GM18909 (cell line): ENCODE measurements around the gene LRRC63.
"Not testable (repeated sequence)": the region's sequence is repeated elsewhere in the genome, so short reads cannot be mapped to it uniquely, and the experiment has no call there.

ENCODE experiments used
- ATAC-seq: cut with Tn5 transposase; IDR thresholded peaks from one replicate; pipeline ENCODE4 v1.9.1; 2021; ENCODE audit warnings: mild to moderate bottlenecking; ENCODE audit not compliant: unreplicated experiment, poor library complexity

LRRC63 gene

GRCh38 chr13:46211483-46212351 is at the start of gene LRRC63:
Gene LRRC63 (plus strand): TSS chr13:46211928. CDS start chr13:46213035, 1,107 bp downstream.
- ATAC-seq, result peak; percentile 95

GRCh38 chr13:46162741-46163140 is 49.0 kb upstream of the LRRC63 start:
- ATAC-seq, result not testable (repeated sequence)

DNA sequence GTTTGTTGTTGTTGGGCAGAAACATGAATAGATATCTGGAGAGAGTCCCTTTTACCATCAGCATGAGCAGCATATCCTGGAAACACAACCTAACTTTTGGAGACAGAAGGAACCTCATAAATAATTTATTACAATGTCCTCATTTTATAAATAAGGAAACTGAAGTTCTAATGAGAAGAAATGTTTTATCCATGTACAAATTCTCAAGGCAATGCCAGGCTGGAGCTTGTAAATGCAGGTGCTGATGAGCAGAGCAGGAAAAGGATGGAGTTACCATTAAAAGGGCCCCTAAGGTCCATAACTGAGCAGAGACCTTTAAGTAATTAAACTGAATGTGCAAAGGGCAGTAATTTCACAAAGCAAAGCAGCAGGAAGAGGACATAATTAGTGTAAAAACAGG is 47.1 kb upstream of the LRRC63 start:
- no peak for ATAC-seq

DNA sequence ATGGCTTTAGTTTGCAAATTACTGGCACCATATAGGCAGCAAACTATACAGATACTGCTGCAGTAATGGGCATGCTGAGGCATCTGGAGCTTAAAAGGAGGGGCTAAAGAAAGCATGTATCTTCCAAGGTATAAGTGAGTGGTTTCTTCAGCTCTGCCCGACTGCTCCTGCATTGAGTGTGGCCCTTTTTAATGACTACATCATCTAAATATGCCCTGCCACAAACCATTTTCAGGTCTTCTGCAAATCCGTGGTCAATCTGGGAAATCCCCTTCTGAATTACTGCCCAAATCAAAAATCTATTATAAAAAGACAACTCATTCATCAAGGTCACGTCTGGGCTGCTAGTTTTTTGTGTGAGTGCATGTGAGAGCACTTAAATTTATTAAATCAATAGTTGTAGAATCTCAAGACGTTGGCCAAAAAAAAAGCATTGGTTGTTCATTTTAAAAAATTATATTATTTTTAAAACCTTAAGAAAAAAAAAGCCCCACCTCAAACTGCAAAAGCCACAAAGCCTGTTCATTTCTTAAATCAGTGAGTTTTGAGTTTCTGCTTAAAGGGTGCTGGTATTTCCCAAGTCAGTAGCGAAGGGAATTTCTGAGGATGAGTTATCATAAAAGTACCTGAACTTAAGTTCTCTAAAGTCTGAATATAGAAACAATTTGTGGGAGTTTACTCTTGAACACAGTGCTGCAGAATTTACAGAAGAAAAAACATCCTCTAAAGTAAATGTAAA is 46.1 kb upstream of the LRRC63 start:
- ATAC-seq, result peak; percentile 61

DNA sequence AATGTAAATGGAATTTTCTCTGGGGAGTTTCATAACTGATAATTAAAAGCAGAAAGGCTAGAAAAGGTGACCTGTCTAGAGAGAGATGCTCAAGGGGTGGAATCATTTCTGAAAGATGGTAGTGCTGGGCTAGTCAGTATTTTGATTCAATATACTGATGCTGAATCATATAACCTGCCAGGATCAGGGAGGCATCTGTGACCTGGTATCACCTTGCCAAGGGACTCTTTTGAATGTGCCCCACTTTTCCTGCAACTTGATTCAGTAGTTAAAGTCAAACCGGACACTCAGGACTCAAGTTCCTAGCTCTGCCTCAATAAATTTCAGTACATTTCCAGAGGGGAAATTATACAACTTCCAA is 45.5 kb upstream of the LRRC63 start:
- no peak for ATAC-seq

GRCh38 chr13:46166947-46167610 is 44.6 kb upstream of the LRRC63 start:
- no peak for ATAC-seq

DNA sequence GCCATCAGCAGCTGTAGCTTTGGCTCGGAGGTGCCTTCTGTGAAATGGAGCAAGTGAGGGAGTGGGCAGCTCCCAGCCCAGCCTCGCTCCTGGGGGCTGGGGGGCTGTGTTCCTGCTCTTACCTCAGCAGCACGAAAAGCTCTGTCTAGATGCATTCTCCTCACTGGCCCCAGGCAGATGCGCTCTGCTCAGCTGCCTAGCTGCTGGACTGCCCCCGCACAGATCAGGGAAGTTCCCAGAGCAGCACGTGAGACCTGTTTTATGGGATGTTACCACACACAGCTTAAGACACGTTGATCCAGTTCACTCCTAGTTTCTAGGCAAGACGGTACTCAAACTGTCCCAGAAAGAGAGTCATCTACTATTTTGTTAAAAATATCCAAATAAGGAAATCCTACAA is 43.4 kb upstream of the LRRC63 start:
- peak; percentile 32 for ATAC-seq

- no peak for ATAC-seq
Measured at GRCh38 chr13:46168783-46169182, 42.9 kb upstream of the LRRC63 start.

GRCh38 chr13:46169758-46170157 is 42.0 kb upstream of the LRRC63 start:
- ATAC-seq, result no peak

- no peak for ATAC-seq
Measured at GRCh38 chr13:46170268-46170667, 41.5 kb upstream of the LRRC63 start.

DNA sequence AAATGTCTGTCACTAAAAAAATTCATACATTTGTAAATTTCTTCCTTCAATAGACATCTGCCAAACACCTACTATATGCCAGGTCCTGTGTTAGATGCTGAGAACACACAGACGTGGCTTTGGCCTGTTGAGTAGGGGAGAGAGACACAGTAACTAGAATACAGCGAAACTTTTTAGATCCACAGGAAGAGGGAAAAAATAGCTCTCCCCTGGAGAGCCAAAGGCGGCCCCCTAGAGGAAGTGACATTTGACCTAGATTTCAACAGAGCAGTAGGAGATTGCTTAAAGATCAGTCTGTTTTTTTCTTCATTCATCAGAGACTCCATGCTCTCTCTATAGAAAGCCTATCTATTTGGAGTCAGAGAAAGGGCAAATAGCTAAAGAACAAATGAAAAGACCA is 41.0 kb upstream of the LRRC63 start:
- no peak for ATAC-seq

- no peak for ATAC-seq
Measured at GRCh38 chr13:46171217-46171616, 40.5 kb upstream of the LRRC63 start.

GRCh38 chr13:46171739-46172138 is 40.0 kb upstream of the LRRC63 start:
- ATAC-seq, result no peak

DNA sequence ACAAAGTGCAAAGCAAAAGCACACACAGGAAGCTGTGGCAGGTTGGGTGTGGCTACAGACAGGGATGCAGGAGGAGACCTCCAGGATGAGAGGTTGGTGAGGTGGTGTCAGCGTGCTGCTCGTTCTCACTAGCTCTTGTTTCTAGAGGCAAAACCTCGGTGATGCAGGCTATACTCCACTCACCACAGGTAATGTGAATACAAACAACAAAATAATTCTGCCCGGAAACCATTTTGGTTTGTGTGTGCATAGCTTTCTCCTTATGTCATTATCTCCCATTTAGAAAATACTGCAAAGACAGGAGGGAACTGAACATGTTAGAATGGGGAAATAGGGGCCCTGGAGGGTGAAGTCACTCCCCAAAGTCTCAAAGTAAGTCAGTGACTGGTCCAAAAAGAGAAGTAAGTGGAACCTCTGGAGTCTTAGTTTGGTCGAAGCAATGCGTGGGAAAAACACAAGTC is 39.2 kb upstream of the LRRC63 start:
- no peak for ATAC-seq

DNA sequence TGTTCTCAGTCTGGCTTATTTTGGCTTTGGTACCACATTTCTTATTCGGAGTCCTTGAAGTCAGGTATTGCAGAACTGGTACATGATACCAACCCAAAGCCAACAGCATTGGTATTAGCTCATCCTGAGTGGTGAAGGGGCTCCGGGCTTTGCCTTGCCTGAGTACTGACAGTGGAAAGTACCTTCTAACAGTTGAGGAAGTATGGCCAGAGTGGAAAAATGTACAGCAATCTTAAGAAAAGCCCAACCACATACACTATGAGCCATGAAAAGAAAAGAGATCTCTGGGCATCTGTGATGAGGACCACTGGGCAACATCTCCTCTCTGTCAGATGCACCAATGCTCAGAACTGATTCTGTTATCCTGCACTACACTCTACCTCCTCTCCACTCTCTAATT is 38.1 kb upstream of the LRRC63 start:
- ATAC-seq, result peak; percentile 32

- ATAC-seq, result peak; percentile 50
Measured at GRCh38 chr13:46176756-46177155, 35.0 kb upstream of the LRRC63 start.

DNA sequence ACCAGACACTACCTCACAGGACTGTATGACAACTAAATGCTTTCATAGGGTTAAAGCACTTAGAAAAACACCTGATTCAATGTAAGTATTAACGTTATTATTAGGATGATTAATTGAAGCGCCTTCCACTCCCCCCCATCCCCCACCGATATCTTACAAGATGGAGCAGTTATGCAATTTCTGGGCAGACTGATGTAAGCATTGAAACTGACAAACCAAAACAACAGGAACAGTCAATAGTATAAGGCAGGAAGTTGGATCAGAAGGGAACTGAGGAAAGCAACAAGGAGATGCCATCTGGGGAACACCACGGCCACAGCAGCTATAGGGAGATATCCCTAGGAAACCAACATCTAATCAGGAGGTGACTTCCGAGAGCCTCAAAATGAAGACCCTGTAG is 33.6 kb upstream of the LRRC63 start:
- no peak for ATAC-seq

DNA sequence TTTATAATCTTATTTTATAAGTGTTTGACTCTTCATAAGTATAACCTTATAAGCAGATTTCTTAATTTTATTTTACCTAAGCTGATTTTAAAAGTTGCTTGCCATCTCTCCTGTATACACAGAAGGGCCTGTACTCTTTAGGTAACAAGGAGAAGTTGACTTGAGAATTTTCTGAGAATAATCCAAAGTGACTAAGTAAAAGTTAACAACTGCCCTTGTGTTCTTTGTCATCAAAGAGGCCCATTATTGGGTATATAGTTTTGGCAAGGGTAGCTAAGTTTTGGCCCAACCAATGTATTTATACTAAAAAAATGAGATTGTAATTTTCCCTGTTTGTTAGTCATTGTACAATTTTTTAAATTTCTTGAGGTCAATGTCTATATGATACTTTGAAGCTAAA is 32.9 kb upstream of the LRRC63 start:
- no peak for ATAC-seq

GRCh38 chr13:46179491-46179908 is 32.2 kb upstream of the LRRC63 start:
- ATAC-seq, result no peak

GRCh38 chr13:46179969-46180763 is 31.6 kb upstream of the LRRC63 start:
- ATAC-seq, result no peak
